GM12865 (cell line): ENCODE data around the gene DISP1.

ENCODE experiments used
- DNase-seq: peaks from one replicate; pipeline ENCODE4 v3.0.0; 2010; ENCODE audit warnings: low read depth
- H3K4me3 ChIP-seq: 2 replicates; pipeline ENCODE4 v1.5.1; 2011; ENCODE audit warnings: mild to moderate bottlenecking, low read depth, low read length, control low read depth
- CTCF ChIP-seq: IDR thresholded peaks from 2 replicates; pipeline ENCODE4 v1.5.1; 2011; ENCODE audit warnings: low read length, control low read depth, low read depth, inconsistent platforms; ENCODE audit not compliant: insufficient read depth; ENCODE audit errors: missing control alignments

Gene DISP1

GRCh38 chr1:222814536-222815439 is at the start of gene DISP1:
DISP1 (plus strand) TSS chr1:222815039; CDS start chr1:222942824, 127,785 bp downstream.
- TF ChIP-seq CTCF, result no peak
- H3K4me3 ChIP-seq, result peak within 1 kb of the TSS; percentile 81
- peak; percentile 86 for DNase-seq

- H3K4me3 ChIP-seq, result no peak overlapping the region
- TF ChIP-seq CTCF, result no peak
- no peak for DNase-seq
These were observed 47.7 kb upstream of the DISP1 start for GRCh38 chr1:222767152-222767571.

GRCh38 chr1:222768592-222768991 is 46.2 kb upstream of the DISP1 start:
- H3K4me3 ChIP-seq, result no peak overlapping the region
- no peak for TF ChIP-seq CTCF
- DNase-seq, result no peak

GRCh38 chr1:222769181-222769580 is 45.7 kb upstream of the DISP1 start:
- H3K4me3 ChIP-seq, result no peak overlapping the region
- peak; percentile 21 for DNase-seq
- peak; percentile 18 for TF ChIP-seq CTCF

- no peak overlapping the region for H3K4me3 ChIP-seq
- TF ChIP-seq CTCF, result no peak
- DNase-seq, result no peak
These were observed 44.7 kb upstream of the DISP1 start for GRCh38 chr1:222769971-222770620.

GRCh38 chr1:222772996-222773379 is 41.9 kb upstream of the DISP1 start:
- no peak for TF ChIP-seq CTCF
- peak; percentile 82 for DNase-seq
- no peak overlapping the region for H3K4me3 ChIP-seq
